K562 (cell line): Measurements from ENCODE around the gene ANKS1B.

Experiments
- ARHGAP35 ChIP-seq: fragments of 450-650 bp; IDR thresholded peaks from 2 replicates; pipeline ENCODE4 v1.6.1; 2018; ENCODE audit not compliant: partially characterized antibody
- EZH2 ChIP-seq: IDR thresholded peaks from 2 replicates; pipeline ENCODE4 v1.6.1; 2012; ENCODE audit warnings: low read depth, mild to moderate bottlenecking, inconsistent platforms, low read length, borderline replicate concordance
- NBN ChIP-seq: fragments of 450-650 bp; IDR thresholded peaks from 2 replicates; pipeline ENCODE4 v1.6.1; 2016; ENCODE audit warnings: low read depth, mild to moderate bottlenecking
- NR3C1 ChIP-seq: sonication (generic); formaldehyde crosslinking; IDR thresholded peaks from 2 replicates; pipeline ENCODE4 v1.8.1; 2022; ENCODE audit warnings: missing genetic modification reagents
- POLR2AphosphoS5 ChIP-seq: IDR thresholded peaks from 2 replicates; pipeline ENCODE4 v1.6.1; 2011; ENCODE audit warnings: mild to moderate bottlenecking, low read depth, low read length, moderate library complexity; ENCODE audit not compliant: control insufficient read depth, insufficient read depth
- RB1 ChIP-seq: fragments of 450-650 bp; IDR thresholded peaks from 2 replicates; pipeline ENCODE4 v1.6.1; 2017; ENCODE audit warnings: low read depth, mild to moderate bottlenecking
- RBM39 ChIP-seq: fragments of 200-400 bp; formaldehyde crosslinking; optimal IDR thresholded peaks from 2 replicates; pipeline ENCODE3; 2018; ENCODE audit warnings: low read depth, low read length
- SMAD4 ChIP-seq: fragments of 250-450 bp; sonication (Bioruptor Pico); conservative IDR thresholded peaks from 2 replicates; pipeline ENCODE4 v1.8.0; 2021; ENCODE audit warnings: inconsistent platforms, mild to moderate bottlenecking, moderate library complexity
- SMARCC2 ChIP-seq: fragments of 450-650 bp; IDR thresholded peaks from 2 replicates; pipeline ENCODE4 v1.6.1; 2017; ENCODE audit warnings: antibody characterized with exemption, moderate library complexity, mild to moderate bottlenecking, low read depth
- USF2 ChIP-seq: sonication (generic); formaldehyde crosslinking; IDR thresholded peaks from 2 replicates; pipeline ENCODE4 v1.5.0; 2020; ENCODE audit warnings: missing genetic modification reagents
- TF ChIP-seq, protein P1 (sequence below), 3 experiments: IDR thresholded peaks in 2 of 3; conservative IDR thresholded peaks in 1 of 3; 2 replicates each; pipeline ENCODE4 v1.5.1; 2011 to 2012; ENCODE audit warnings: low read length in 3 of 3, mild to moderate bottlenecking in 3 of 3, control low read depth in 2 of 3, improper control_type of control experiment in 1 of 3, inconsistent platforms in 1 of 3, low read depth in 1 of 3, mixed read lengths in 1 of 3, moderate library complexity in 1 of 3; ENCODE audit not compliant: insufficient read depth in 2 of 3

DNA sequence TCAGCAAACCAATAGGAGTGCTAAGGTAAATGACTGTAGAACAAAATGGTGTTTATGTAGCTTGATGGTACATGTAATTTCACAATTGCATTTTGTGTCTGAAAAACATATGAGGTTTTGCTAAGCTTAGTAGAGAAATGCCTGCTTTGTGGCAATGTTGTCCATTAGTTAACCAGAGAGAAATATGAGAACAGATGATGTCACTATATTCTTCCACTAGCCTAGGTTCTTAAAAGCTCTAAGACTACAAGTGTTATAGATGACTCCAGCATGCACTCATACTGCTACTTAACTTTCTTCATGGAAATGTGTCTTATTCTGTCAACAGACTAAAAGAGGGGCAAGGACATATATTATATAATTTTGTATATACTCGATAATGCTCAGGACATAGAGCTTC lies 1030.2 kb downstream of the ANKS1B start:
- TF ChIP-seq POLR2AphosphoS5 (no peak), SMAD4 (CRISPR knock-in tag) (no peak), NBN (no peak), NR3C1 (CRISPR knock-in tag) (no peak), USF2 (CRISPR knock-in tag) (no peak), RBM39 (no peak), EZH2 (no peak), RB1 (no peak), ARHGAP35 (no peak), SMARCC2 (no peak)
- TF ChIP-seq, protein P1, sequence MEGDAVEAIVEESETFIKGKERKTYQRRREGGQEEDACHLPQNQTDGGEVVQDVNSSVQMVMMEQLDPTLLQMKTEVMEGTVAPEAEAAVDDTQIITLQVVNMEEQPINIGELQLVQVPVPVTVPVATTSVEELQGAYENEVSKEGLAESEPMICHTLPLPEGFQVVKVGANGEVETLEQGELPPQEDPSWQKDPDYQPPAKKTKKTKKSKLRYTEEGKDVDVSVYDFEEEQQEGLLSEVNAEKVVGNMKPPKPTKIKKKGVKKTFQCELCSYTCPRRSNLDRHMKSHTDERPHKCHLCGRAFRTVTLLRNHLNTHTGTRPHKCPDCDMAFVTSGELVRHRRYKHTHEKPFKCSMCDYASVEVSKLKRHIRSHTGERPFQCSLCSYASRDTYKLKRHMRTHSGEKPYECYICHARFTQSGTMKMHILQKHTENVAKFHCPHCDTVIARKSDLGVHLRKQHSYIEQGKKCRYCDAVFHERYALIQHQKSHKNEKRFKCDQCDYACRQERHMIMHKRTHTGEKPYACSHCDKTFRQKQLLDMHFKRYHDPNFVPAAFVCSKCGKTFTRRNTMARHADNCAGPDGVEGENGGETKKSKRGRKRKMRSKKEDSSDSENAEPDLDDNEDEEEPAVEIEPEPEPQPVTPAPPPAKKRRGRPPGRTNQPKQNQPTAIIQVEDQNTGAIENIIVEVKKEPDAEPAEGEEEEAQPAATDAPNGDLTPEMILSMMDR (IDR thresholded peaks at IDR 0.05 in 2 of 3, conservative IDR thresholded peaks at IDR 0.05 in 1 of 3; ENCODE audit: insufficient read depth in 2 of 3, low read depth in 1 of 3, low read length in 3 of 3): no peak
